Right lobe of liver (tissue), 6 donors: Measurements from ENCODE around the gene GRIA3. TPM values are rescaled to one million over a fixed set of nuclear protein-coding genes. Genes with fewer than 3 reads are reported as not detected.

Experiments used
- ATAC-seq, 4 donors: fragments of 200-7000 bp; cut with Tn5 transposase; one replicate each; pipeline ENCODE4 v1.9.1; 2020; ENCODE audit warnings: mild to moderate bottlenecking in 4 of 4, moderate library complexity in 4 of 4
- DNase-seq, 3 donors: peaks; one replicate each; pipeline ENCODE4 v3.0.0-alpha.2; 2020
- H3K27ac ChIP-seq, 3 donors: fragments of 200-600 bp; one replicate each; pipeline ENCODE4 v1.8.0; 2022
- H3K27me3 ChIP-seq, 2 donors: fragments of 200-600 bp; one replicate each; pipeline ENCODE4 v1.8.0; 2022
- H3K36me3 ChIP-seq, 4 donors: fragments of 200-600 bp; sonication (generic) in 1 of 4; one replicate each; pipeline versions ENCODE4 v1.5.1 to v1.8.0; 2017 to 2022; ENCODE audit warnings: control low read depth in 1 of 4
- H3K4me1 ChIP-seq, 4 donors: fragments of 200-600 bp; sonication (generic) in 1 of 4; one replicate each; pipeline versions ENCODE4 v1.5.1 to v1.8.0; 2017 to 2022; ENCODE audit warnings: control low read depth in 1 of 4
- H3K4me3 ChIP-seq, 3 donors: fragments of 200-600 bp; one replicate each; pipeline ENCODE4 v1.8.0; 2022
- H3K9me3 ChIP-seq, 4 donors: fragments of 200-600 bp; sonication (generic) in 1 of 4; one replicate each; pipeline versions ENCODE4 v1.5.1 to v1.8.0; 2017 to 2022; ENCODE audit warnings: control low read depth in 1 of 4
- CTCF ChIP-seq, 4 donors: fragments of 200-600 bp in 3 of 4; fragments of 450-650 bp in 1 of 4; IDR thresholded peaks; one replicate each; pipeline versions ENCODE4 v1.5.1 to v1.8.0; 2016 to 2022; ENCODE audit warnings: antibody characterized with exemption in 4 of 4, mild to moderate bottlenecking in 2 of 4
- POLR2A ChIP-seq: fragments of 450-650 bp; IDR thresholded peaks from one replicate; pipeline ENCODE4 v1.6.1; 2017; ENCODE audit warnings: antibody characterized with exemption, mild to moderate bottlenecking
- WGBS: methylation state at CpG from one replicate; pipeline ENCODE4 v1.1.6; 2018; ENCODE audit warnings: low coverage, low lambda C conversion rate; ENCODE audit not compliant: insufficient coverage; ENCODE audit errors: missing lambda C conversion rate; 5-methylcytosine and 5-hydroxymethylcytosine counted together
- intact Hi-C, 2 donors: fragments of 100-400 bp; cut with DNase I; formaldehyde crosslinking; loops; one replicate each; pipeline versions ENCODE4 v1.11.2 to v1.14.1; 2022
- total RNA-seq, 6 experiments: library from RNA; depleted of rRNA in 2 of 6; stranded (reverse); fragments of >200 nt in 2 of 6; fragmentation: NEBNext Ultra II Directional in 3 of 6; extraction: Animal tissue kit (Norgen Biotek cat#: 25700) in 3 of 6; gene quantifications; one replicate each; pipeline versions ENCODE4 v1.1.0 to v1.2.4, GENCODE V29; 2016 to 2023
- donor health status: DM: no; HTN: yes; CAD: no.
- donor health status: DM: no; HTN: no; CAD: no.
- donor health status: DM: no; HTN: no; CAD: no.
- donor health status: DM: no; HTN: yes; CAD: no.
- donor health status: DM: no; HTN: yes; CAD: no.

Gene GRIA3
- total RNA-seq, 6 experiments from 2014 or later: 0.93 to 6.4 (median 4.1) TPM

- no peak for ATAC-seq
- DNase-seq: no peak
- TF ChIP-seq CTCF (IDR thresholded peaks at IDR 0.05) (no peak), POLR2A (no peak)
- intact Hi-C loops: no loop called here
- no peaks in the 10 kb centered on the region for H3K36me3 ChIP-seq
- no peaks in the 10 kb centered on the region for H3K9me3 ChIP-seq
- H3K27ac ChIP-seq: no peak overlapping the region
- no peaks in the 10 kb centered on the region for H3K27me3 ChIP-seq
- H3K4me1 ChIP-seq: no peaks in the 10 kb centered on the region
- no peak overlapping the region for H3K4me3 ChIP-seq
- WGBS: 43% methylated on average over 4 of the region's 4 CpGs
These were observed 284.4 kb downstream of the GRIA3 start for GRCh38 chrX:123468481-123468880.

- Histone ChIP-seq H3K4me3 (no peak overlapping the region), H3K9me3 (no peaks in the 10 kb centered on the region), H3K27ac (no peak overlapping the region), H3K4me1 (no peaks in the 10 kb centered on the region), H3K27me3 (no peaks in the 10 kb centered on the region), H3K36me3 (no peaks in the 10 kb centered on the region)
- no peak for TF ChIP-seq POLR2A
- TF ChIP-seq CTCF (IDR thresholded peaks at IDR 0.05): no peak
- ATAC-seq (no peak), DNase-seq (no peak)
- intact Hi-C loops: no loop called here
- WGBS: 40% methylated on average over 2 of the region's 2 CpGs
These were observed 291.1 kb downstream of the GRIA3 start for GRCh38 chrX:123475068-123475724.

GRCh38 chrX:123476611-123477219, 292.6 kb downstream of the GRIA3 start:
- no peaks in the 10 kb centered on the region for H3K27me3 ChIP-seq
- no peak for TF ChIP-seq POLR2A
- no peak for TF ChIP-seq CTCF (IDR thresholded peaks at IDR 0.05)
- no peak for DNase-seq
- H3K4me1 ChIP-seq: no peaks in the 10 kb centered on the region
- intact Hi-C loops: no loop called here
- no peak for ATAC-seq
- H3K27ac ChIP-seq: no peak overlapping the region
- no peak overlapping the region for H3K4me3 ChIP-seq
- H3K9me3 ChIP-seq: no peaks in the 10 kb centered on the region
- H3K36me3 ChIP-seq: no peaks in the 10 kb centered on the region
- WGBS: 51% methylated on average over 4 of the region's 5 CpGs

- Histone ChIP-seq H3K9me3 (no peaks in the 10 kb centered on the region), H3K4me1 (no peaks in the 10 kb centered on the region), H3K27ac (no peak overlapping the region), H3K27me3 (no peaks in the 10 kb centered on the region), H3K36me3 (no peaks in the 10 kb centered on the region), H3K4me3 (no peak overlapping the region)
- intact Hi-C loops: no loop called here
- DNase-seq (no peak), ATAC-seq (no peak)
- TF ChIP-seq POLR2A: no peak
- WGBS: 66% methylated on average over 3 of the region's 3 CpGs
These were observed 293.6 kb downstream of the GRIA3 start for GRCh38 chrX:123477673-123478072.

GRCh38 chrX:123481913-123482851, 298.1 kb downstream of the GRIA3 start:
- WGBS: 47% methylated on average over 11 of the region's 11 CpGs
- intact Hi-C loops: no loop called here
- no peaks in the 10 kb centered on the region for H3K4me1 ChIP-seq
- no peaks in the 10 kb centered on the region for H3K36me3 ChIP-seq
- no peaks in the 10 kb centered on the region for H3K9me3 ChIP-seq
- ATAC-seq (no peak), DNase-seq (no peak)
- no peaks in the 10 kb centered on the region for H3K27me3 ChIP-seq
- H3K4me3 ChIP-seq: no peak overlapping the region
- TF ChIP-seq POLR2A (no peak), CTCF (IDR thresholded peaks at IDR 0.05) (no peak)
- H3K27ac ChIP-seq: no peak overlapping the region
